ENCODE measurements around the gene HEXB. TPM values are rescaled to one million over a fixed set of nuclear protein-coding genes. Genes with fewer than 3 reads are reported as not detected.

Gene HEXB
- 61.3 TPM for polyA plus RNA-seq (2013, experiment 1 of 2)
- polyA plus RNA-seq (2013, experiment 2 of 2) = 59.2 TPM

- H4K8ac ChIP-seq (ENCODE audit: low read depth, low read length) = no peak within 1 kb of the TSS
- no peak within 1 kb of the TSS for H2BK120ac ChIP-seq (ENCODE audit: low read depth, low read length)
- H3K27ac ChIP-seq (replicated peaks; ENCODE audit: low read length) = no peak within 1 kb of the TSS
- H2AK5ac ChIP-seq (ENCODE audit: low read depth, low read length) = peak within 1 kb of the TSS; percentile 20
- peak within 1 kb of the TSS; percentile 96 for H3K23ac ChIP-seq (ENCODE audit: low read depth, low read length, poor library complexity)
- peak; percentile 68 for DNase-seq (ENCODE audit: low spot score)
- H3K4ac ChIP-seq (ENCODE audit: low read length) = no peak within 1 kb of the TSS
- H3K18ac ChIP-seq (ENCODE audit: low read length) = peak within 1 kb of the TSS; percentile 98
- peak within 1 kb of the TSS; percentile 94 for H3K14ac ChIP-seq (ENCODE audit: low read length)
- no peak within 1 kb of the TSS for H2BK12ac ChIP-seq (ENCODE audit: low read length)
- H3K4me3 ChIP-seq (ENCODE audit: low read length in 2 of 2) = peak within 1 kb of the TSS; percentile 86 to 97
- no peaks in the 10 kb centered on the region for H3K79me1 ChIP-seq (ENCODE audit: low read depth, low read length)
- H3K36me3 ChIP-seq (replicated peaks in 1 of 2; ENCODE audit: control insufficient read depth in 2 of 2, insufficient read depth in 2 of 2, low read length in 2 of 2) = peaks cover 2 to 4% of the 10 kb centered on the region in 2 donors
- peak within 1 kb of the TSS; percentile 34 for H2BK15ac ChIP-seq (ENCODE audit: low read length)
- no peaks in the 10 kb centered on the region for H3K27me3 ChIP-seq (ENCODE audit: control insufficient read depth in 3 of 3, insufficient read depth in 3 of 3, low read depth in 1 of 3, low read length in 3 of 3)
- H2BK5ac ChIP-seq (ENCODE audit: low read length) = peak within 1 kb of the TSS; percentile 46
- H3K9me3 ChIP-seq (replicated peaks in 1 of 2; ENCODE audit: control insufficient read depth in 2 of 2, insufficient read depth in 1 of 2, low read depth in 1 of 2, low read length in 2 of 2) = no peaks in the 10 kb centered on the region
- H3K4me1 ChIP-seq (ENCODE audit: control insufficient read depth in 2 of 2, insufficient read depth in 1 of 2, low read depth in 1 of 2, low read length in 2 of 2) = peaks cover 3 to 4% of the 10 kb centered on the region in 2 donors
- no CpG with 5 or more reads among the region's 78 CpGs for WGBS, 2 donors (ENCODE audit: extremely low coverage in 2 of 2, insufficient read length in 2 of 2, insufficient replicate concordance in 1 of 2)
- peak within 1 kb of the TSS; percentile 100 for H2AFZ ChIP-seq (ENCODE audit: low read length)
- H3K4me2 ChIP-seq (ENCODE audit: insufficient read depth, low read length, poor library complexity, severe bottlenecking) = peak within 1 kb of the TSS; percentile 83
- H4K91ac ChIP-seq (ENCODE audit: low read depth, low read length, poor library complexity) = no peak within 1 kb of the TSS
- H3K9ac ChIP-seq (ENCODE audit: low read depth, low read length, poor library complexity) = peak within 1 kb of the TSS; percentile 97
Measured at GRCh38 chr5:74684900-74685851, at the start of gene HEXB. Gene HEXB (plus strand): TSS chr5:74685233. CDS start chr5:74685261, 28 bp downstream.

- no peak overlapping the region for H4K8ac ChIP-seq (ENCODE audit: low read depth, low read length)
- no peak for DNase-seq (ENCODE audit: low spot score)
- no peak overlapping the region for H2BK120ac ChIP-seq (ENCODE audit: low read depth, low read length)
- peaks cover 13 to 19% of the 10 kb centered on the region in 2 donors for H3K4me1 ChIP-seq (ENCODE audit: control insufficient read depth in 2 of 2, insufficient read depth in 1 of 2, low read depth in 1 of 2, low read length in 2 of 2)
- no peak overlapping the region for H3K23ac ChIP-seq (ENCODE audit: low read depth, low read length, poor library complexity)
- no peak overlapping the region for H3K4me3 ChIP-seq (ENCODE audit: low read length in 2 of 2)
- H3K36me3 ChIP-seq (replicated peaks in 1 of 2; ENCODE audit: control insufficient read depth in 2 of 2, insufficient read depth in 2 of 2, low read length in 2 of 2) = peaks cover 29 to 63% of the 10 kb centered on the region in 2 donors
- H2BK5ac ChIP-seq (ENCODE audit: low read length) = no peak overlapping the region
- no peak overlapping the region for H3K9ac ChIP-seq (ENCODE audit: low read depth, low read length, poor library complexity)
- no peak overlapping the region for H3K4me2 ChIP-seq (ENCODE audit: insufficient read depth, low read length, poor library complexity, severe bottlenecking)
- H2AK5ac ChIP-seq (ENCODE audit: low read depth, low read length) = no peak overlapping the region
- H3K14ac ChIP-seq (ENCODE audit: low read length) = no peak overlapping the region
- H2AFZ ChIP-seq (ENCODE audit: low read length) = no peak overlapping the region
- no peak overlapping the region for H3K4ac ChIP-seq (ENCODE audit: low read length)
- H3K18ac ChIP-seq (ENCODE audit: low read length) = no peak overlapping the region
- no peak overlapping the region for H3K27ac ChIP-seq (replicated peaks; ENCODE audit: low read length)
- H4K91ac ChIP-seq (ENCODE audit: low read depth, low read length, poor library complexity) = no peak overlapping the region
- no peak overlapping the region for H2BK12ac ChIP-seq (ENCODE audit: low read length)
- H3K27me3 ChIP-seq (ENCODE audit: control insufficient read depth in 3 of 3, insufficient read depth in 3 of 3, low read depth in 1 of 3, low read length in 3 of 3) = no peaks in the 10 kb centered on the region
- WGBS, 2 donors (ENCODE audit: extremely low coverage in 2 of 2, insufficient read length in 2 of 2, insufficient replicate concordance in 1 of 2) = no CpG with 5 or more reads among the region's 12 CpGs
- H3K79me1 ChIP-seq (ENCODE audit: low read depth, low read length) = peaks cover 6% of the 10 kb centered on the region
- H3K9me3 ChIP-seq (replicated peaks in 1 of 2; ENCODE audit: control insufficient read depth in 2 of 2, insufficient read depth in 1 of 2, low read depth in 1 of 2, low read length in 2 of 2) = no peaks in the 10 kb centered on the region
- no peak overlapping the region for H2BK15ac ChIP-seq (ENCODE audit: low read length)
Measured at GRCh38 chr5:74636149-74636548, 48.9 kb upstream of the HEXB start.

DNA sequence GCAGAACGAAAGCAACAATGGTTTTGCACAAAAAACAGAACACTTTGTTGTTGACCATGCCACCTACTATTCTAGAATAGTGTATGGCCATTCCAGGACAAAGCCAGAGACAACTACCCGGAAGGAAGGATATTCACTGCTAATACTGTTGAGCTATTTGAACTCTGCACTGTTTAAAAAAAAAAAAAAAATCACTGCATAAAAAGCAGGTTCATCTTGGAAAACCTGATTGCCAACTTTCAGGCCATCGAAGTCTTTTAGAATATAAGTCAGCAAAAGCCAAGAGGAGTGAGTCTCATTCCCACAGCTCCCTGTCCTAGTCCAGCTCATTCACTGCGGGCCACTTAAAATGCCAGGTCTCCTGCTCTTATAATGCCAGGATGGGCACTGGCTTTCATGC, 48.5 kb upstream of the HEXB start:
- no CpG with 5 or more reads among the region's 4 CpGs for WGBS, 2 donors (ENCODE audit: extremely low coverage in 2 of 2, insufficient read length in 2 of 2, insufficient replicate concordance in 1 of 2)
- H2BK5ac ChIP-seq (ENCODE audit: low read length) = no peak overlapping the region
- no peak overlapping the region for H2BK120ac ChIP-seq (ENCODE audit: low read depth, low read length)
- H3K4me3 ChIP-seq (ENCODE audit: low read length in 2 of 2) = no peak overlapping the region
- H3K4me2 ChIP-seq (ENCODE audit: insufficient read depth, low read length, poor library complexity, severe bottlenecking) = no peak overlapping the region
- DNase-seq (ENCODE audit: low spot score) = no peak
- no peak overlapping the region for H2BK15ac ChIP-seq (ENCODE audit: low read length)
- H2BK12ac ChIP-seq (ENCODE audit: low read length) = no peak overlapping the region
- H4K91ac ChIP-seq (ENCODE audit: low read depth, low read length, poor library complexity) = no peak overlapping the region
- no peak overlapping the region for H2AFZ ChIP-seq (ENCODE audit: low read length)
- H2AK5ac ChIP-seq (ENCODE audit: low read depth, low read length) = no peak overlapping the region
- peaks cover 29 to 59% of the 10 kb centered on the region in 2 donors for H3K36me3 ChIP-seq (replicated peaks in 1 of 2; ENCODE audit: control insufficient read depth in 2 of 2, insufficient read depth in 2 of 2, low read length in 2 of 2)
- H3K9ac ChIP-seq (ENCODE audit: low read depth, low read length, poor library complexity) = no peak overlapping the region
- no peak overlapping the region for H4K8ac ChIP-seq (ENCODE audit: low read depth, low read length)
- H3K4me1 ChIP-seq (ENCODE audit: control insufficient read depth in 2 of 2, insufficient read depth in 1 of 2, low read depth in 1 of 2, low read length in 2 of 2) = peaks cover 10 to 16% of the 10 kb centered on the region in 2 donors
- no peak overlapping the region for H3K4ac ChIP-seq (ENCODE audit: low read length)
- no peak overlapping the region for H3K27ac ChIP-seq (replicated peaks; ENCODE audit: low read length)
- no peak overlapping the region for H3K23ac ChIP-seq (ENCODE audit: low read depth, low read length, poor library complexity)
- no peak overlapping the region for H3K14ac ChIP-seq (ENCODE audit: low read length)
- H3K9me3 ChIP-seq (replicated peaks in 1 of 2; ENCODE audit: control insufficient read depth in 2 of 2, insufficient read depth in 1 of 2, low read depth in 1 of 2, low read length in 2 of 2) = no peaks in the 10 kb centered on the region
- H3K18ac ChIP-seq (ENCODE audit: low read length) = no peak overlapping the region
- H3K79me1 ChIP-seq (ENCODE audit: low read depth, low read length) = peaks cover 6% of the 10 kb centered on the region
- no peaks in the 10 kb centered on the region for H3K27me3 ChIP-seq (ENCODE audit: control insufficient read depth in 3 of 3, insufficient read depth in 3 of 3, low read depth in 1 of 3, low read length in 3 of 3)

GRCh38 chr5:74638544-74638969, 46.5 kb upstream of the HEXB start:
- no peak overlapping the region for H2BK15ac ChIP-seq (ENCODE audit: low read length)
- no peak overlapping the region for H3K23ac ChIP-seq (ENCODE audit: low read depth, low read length, poor library complexity)
- H3K4me2 ChIP-seq (ENCODE audit: insufficient read depth, low read length, poor library complexity, severe bottlenecking) = peak overlapping the region; percentile 48
- no peak overlapping the region for H2AFZ ChIP-seq (ENCODE audit: low read length)
- no peak overlapping the region for H4K8ac ChIP-seq (ENCODE audit: low read depth, low read length)
- H2AK5ac ChIP-seq (ENCODE audit: low read depth, low read length) = no peak overlapping the region
- H2BK12ac ChIP-seq (ENCODE audit: low read length) = no peak overlapping the region
- peaks cover 22 to 39% of the 10 kb centered on the region in 2 donors for H3K36me3 ChIP-seq (replicated peaks in 1 of 2; ENCODE audit: control insufficient read depth in 2 of 2, insufficient read depth in 2 of 2, low read length in 2 of 2)
- no peak overlapping the region for H2BK5ac ChIP-seq (ENCODE audit: low read length)
- WGBS, 2 donors (ENCODE audit: extremely low coverage in 2 of 2, insufficient read length in 2 of 2, insufficient replicate concordance in 1 of 2) = no CpG with 5 or more reads among the region's 1 CpG
- H3K18ac ChIP-seq (ENCODE audit: low read length) = no peak overlapping the region
- H2BK120ac ChIP-seq (ENCODE audit: low read depth, low read length) = no peak overlapping the region
- no peak for DNase-seq (ENCODE audit: low spot score)
- H3K4ac ChIP-seq (ENCODE audit: low read length) = no peak overlapping the region
- no peak overlapping the region for H3K9ac ChIP-seq (ENCODE audit: low read depth, low read length, poor library complexity)
- H3K27ac ChIP-seq (replicated peaks; ENCODE audit: low read length) = no peak overlapping the region
- no peaks in the 10 kb centered on the region for H3K9me3 ChIP-seq (replicated peaks in 1 of 2; ENCODE audit: control insufficient read depth in 2 of 2, insufficient read depth in 1 of 2, low read depth in 1 of 2, low read length in 2 of 2)
- peaks cover 11 to 12% of the 10 kb centered on the region in 2 donors for H3K4me1 ChIP-seq (ENCODE audit: control insufficient read depth in 2 of 2, insufficient read depth in 1 of 2, low read depth in 1 of 2, low read length in 2 of 2)
- H3K27me3 ChIP-seq (ENCODE audit: control insufficient read depth in 3 of 3, insufficient read depth in 3 of 3, low read depth in 1 of 3, low read length in 3 of 3) = no peaks in the 10 kb centered on the region
- no peak overlapping the region for H3K14ac ChIP-seq (ENCODE audit: low read length)
- H3K79me1 ChIP-seq (ENCODE audit: low read depth, low read length) = peaks cover 6% of the 10 kb centered on the region
- peak overlapping the region; percentile 93 to 99 for H3K4me3 ChIP-seq (ENCODE audit: low read length in 2 of 2)
- H4K91ac ChIP-seq (ENCODE audit: low read depth, low read length, poor library complexity) = no peak overlapping the region
